ENCODE data around the gene TACSTD2.
"Not testable (repeated sequence)": the region's sequence is repeated elsewhere in the genome, so short reads cannot be mapped to it uniquely, and the experiment has no call there.

The TACSTD2 gene

DNA sequence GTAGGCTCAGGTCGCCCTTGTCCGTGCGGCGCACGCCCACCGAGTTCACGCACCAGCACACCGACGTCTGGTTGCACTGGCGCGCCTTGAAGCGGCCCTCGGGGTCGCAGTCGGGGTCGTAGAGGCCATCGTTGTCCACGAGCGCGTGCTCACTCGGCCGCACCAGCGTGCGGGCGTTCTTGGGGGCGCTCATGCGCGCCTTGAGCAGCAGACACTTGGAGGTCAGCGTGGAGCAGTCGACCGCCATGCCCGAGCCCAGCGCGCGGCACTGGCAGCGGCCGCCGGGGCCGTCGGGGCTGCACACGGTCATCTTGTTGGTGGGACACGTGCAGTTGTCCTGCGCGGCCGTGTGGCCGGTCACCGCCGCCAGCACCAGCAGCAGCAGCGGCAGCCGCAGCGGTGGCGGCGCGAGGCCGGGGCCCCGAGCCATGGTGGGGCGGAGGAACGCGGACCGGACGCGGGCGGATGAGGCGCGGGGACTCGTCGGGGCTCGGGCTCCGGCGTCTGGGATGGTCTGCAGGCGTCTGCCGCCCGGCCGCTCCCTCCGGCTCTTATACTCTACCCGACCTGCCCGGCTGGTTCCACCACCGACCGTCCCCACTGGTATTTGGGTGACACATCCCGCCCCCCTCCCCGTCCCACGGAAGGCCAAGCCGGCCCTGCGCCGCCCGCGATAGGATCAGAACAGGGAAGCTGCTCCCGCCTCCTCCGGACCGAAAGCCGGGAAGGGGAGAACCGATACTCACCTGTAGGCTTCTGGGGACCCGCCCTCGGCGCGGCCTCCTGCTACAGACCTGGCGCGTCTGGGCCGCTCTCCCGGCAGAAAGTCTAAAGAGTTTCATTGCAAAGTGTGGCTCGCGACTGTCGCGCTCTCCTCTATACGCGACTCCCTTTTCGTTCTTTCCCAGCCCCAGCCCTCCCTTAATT lies at the start of gene TACSTD2:
Gene TACSTD2, minus strand, starts transcription at position 526 of the 927 bp plus-strand sequence. Its CDS starts 96 bp downstream, at position 430.
- FAIRE-seq, result no peak

DNA sequence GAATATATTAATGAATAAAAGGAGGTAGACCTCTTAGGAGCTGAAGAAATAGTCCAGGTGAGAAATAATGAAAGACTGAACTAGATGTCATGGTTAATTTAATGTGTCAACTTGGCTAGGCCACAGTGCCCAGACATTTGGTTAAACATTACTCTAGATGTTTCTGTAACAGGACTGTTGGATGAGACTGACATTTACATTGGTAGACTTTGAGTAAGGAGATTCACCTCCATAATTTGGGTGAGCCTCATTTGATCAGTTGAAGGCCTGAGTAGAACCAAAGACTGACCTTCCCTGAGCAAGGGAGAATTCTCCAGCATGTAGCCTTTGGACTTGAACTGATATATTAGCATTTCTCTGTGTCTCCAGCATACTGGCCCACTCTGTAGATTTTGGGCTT lies 49.2 kb upstream of the TACSTD2 start:
- no peak for FAIRE-seq

- FAIRE-seq, result not testable (repeated sequence)
Measured at GRCh38 chr1:58623259-58623658, 46.2 kb upstream of the TACSTD2 start.

DNA sequence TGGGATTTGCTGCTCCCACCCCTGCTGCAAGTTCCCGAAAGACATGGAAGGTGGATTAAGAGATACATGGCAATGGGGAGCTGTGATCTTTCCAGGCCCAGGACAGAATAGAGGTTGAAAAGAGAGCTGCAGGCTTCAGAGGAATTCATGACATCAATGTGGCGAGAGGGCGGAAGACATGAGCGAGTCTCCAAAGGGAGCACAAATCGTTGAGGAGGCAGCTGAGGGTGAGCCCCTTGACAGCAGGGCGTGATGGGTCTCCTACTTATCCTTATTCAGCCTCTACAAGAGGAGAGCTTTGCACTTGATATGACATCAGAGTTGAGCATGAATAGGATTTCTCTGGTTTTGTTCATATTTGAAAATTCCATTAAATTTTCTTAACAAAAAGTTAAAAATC lies 45.5 kb upstream of the TACSTD2 start:
- FAIRE-seq, result no peak

- FAIRE-seq, result no peak
Measured at GRCh38 chr1:58621391-58621790, 44.3 kb upstream of the TACSTD2 start.

GRCh38 chr1:58620926-58621325 lies 43.9 kb upstream of the TACSTD2 start:
- no peak for FAIRE-seq

DNA sequence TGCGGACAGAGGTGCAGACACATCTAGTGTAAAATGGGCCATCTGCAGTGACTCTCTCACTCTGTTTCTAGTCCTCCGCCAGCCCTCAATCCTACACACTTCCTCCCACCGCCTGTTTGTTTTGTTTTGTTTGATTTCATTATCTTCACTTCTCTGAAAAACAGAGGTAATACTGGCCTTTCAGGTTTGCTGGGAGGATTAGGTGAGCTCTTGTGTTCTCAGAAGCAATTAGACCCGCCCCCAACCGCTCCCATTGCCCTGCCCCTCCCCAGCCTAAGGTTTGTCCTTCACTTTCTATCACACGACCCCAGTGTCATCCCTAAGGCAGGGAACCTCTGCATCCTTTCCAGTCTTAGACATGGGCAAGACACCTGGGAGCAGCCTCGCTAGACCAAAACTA lies 43.2 kb upstream of the TACSTD2 start:
- no peak for FAIRE-seq

- FAIRE-seq, result no peak
Measured at GRCh38 chr1:58619286-58620054, 42.4 kb upstream of the TACSTD2 start.

DNA sequence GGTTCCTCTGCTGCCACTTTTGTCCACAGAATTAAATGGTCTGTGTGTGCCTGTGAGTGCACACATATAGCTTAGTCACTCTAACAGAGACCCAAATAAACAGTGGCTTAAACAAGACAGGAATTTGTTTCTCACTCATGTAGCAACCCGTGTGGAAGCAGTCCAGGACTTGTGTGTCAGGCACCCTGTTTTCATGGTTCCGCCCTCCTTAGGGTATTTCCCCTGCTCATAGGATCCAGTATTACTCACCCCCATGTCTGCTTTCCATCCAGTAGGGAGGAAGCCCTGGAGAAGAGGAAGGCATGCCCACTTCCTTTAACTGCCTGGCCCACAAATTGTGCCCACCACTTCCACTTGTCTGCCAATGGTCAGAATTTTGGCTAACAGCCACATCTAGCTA lies 41.3 kb upstream of the TACSTD2 start:
- FAIRE-seq, result no peak

- no peak for FAIRE-seq
Measured at GRCh38 chr1:58611861-58612385, 34.9 kb upstream of the TACSTD2 start.

- no peak for FAIRE-seq
Measured at GRCh38 chr1:58608945-58609344, 31.9 kb upstream of the TACSTD2 start.

- FAIRE-seq, result no peak
Measured at GRCh38 chr1:58608297-58608696, 31.2 kb upstream of the TACSTD2 start.

- FAIRE-seq, result no peak
Measured at GRCh38 chr1:58607391-58607790, 30.3 kb upstream of the TACSTD2 start.

DNA sequence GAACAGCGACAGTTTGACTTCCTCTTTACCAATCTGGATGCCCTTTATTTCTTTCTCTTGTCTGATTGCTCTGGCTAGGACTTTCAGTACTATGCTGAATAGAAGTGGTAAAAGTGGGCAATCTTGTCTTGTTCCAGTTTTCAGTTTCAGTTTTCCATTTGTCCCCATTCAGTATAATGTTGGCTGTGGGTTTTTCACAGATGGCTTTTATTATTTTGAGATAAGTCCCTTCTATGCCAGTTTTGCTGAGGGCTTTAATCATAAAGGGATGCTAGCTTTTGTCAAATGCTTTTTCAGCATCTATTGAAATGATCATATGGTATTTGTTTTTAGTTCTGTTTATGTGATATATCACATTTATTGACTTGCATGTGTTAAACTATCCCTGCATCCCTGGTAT lies 24.9 kb upstream of the TACSTD2 start:
- not testable (repeated sequence) for FAIRE-seq

GRCh38 chr1:58597996-58598395 lies 20.9 kb upstream of the TACSTD2 start:
- FAIRE-seq, result no peak

DNA sequence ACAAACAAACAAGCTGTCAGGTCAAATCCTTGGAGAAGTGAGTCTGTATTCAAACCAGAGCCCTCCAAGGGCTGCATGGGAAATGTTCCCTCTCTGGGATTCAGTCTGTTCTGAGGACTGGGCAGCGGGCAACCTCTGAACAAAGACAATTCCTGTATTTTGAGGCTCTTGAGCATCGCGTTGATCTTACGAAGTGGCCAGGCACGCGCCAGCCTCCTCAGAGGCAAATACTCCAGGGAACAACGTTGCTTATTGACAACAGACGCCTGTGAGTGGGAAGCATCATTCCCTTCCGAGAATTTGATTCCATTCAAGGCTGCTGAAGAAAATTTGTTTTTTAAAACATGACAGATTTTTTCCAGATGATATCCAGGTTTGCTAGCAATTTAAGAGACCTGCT lies 20.0 kb upstream of the TACSTD2 start:
- no peak for FAIRE-seq

DNA sequence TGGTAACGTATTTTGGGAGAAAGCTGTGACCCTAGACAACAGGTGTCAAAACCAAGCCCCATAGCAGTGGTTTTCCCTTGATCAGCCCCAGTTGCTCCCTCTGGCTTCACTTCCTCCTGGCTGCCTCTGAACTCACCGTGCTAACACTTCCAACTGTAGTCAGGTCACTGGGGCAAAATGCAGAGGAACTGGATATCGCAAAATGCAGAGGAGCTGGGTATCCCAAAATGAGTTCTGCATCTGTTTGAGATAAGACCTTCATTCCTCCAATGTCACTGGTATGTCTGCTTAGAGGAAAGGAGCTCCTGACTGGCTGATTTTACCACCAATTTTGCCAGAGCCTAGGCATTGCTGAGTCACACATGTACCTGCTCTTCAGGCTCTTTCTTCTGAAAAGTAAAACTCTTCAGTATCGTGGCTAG lies 19.6 kb upstream of the TACSTD2 start:
- FAIRE-seq, result no peak

GRCh38 chr1:58594546-58594945 lies 17.5 kb upstream of the TACSTD2 start:
- no peak for FAIRE-seq

GRCh38 chr1:58592522-58593134 lies 15.6 kb upstream of the TACSTD2 start:
- FAIRE-seq, result no peak

DNA sequence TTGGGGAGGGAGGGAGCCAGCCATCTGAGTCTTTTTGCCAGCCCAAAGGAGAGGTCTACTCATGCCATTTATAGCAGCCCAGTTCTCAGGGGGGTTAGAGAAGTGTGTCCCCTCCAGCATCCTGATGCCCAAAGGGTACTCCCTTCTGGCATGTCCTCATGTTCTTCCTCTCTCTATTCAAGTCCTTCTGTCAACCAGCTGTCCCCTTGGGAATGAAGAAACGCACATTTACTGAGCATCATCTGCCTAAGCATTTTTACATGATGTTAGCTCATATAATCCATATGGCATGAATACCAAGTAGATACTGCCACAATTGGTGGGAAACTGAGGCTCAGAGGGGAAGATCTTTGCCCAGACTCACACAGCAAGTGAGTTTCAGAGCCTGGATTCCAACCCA lies 14.8 kb upstream of the TACSTD2 start:
- no peak for FAIRE-seq

DNA sequence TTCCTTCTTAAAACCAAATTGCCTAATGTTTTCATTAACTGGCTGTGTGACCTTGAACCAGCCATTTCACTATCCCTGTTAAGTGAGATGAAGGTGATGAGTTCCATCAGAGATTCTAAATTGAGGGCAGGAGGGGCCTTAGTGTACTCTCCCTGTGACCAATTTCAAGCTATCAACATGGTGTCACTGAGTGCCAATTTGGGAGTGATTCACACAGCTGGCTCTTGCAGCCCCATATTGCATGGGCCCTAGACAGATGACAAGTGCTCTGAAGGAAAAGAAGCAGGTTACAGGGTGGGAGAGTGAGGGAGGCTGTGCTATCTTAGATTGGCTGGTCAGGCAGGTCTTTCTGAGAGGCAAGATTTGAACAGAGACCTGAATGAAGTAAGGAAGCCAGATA lies 13.0 kb upstream of the TACSTD2 start:
- no peak for FAIRE-seq

DNA sequence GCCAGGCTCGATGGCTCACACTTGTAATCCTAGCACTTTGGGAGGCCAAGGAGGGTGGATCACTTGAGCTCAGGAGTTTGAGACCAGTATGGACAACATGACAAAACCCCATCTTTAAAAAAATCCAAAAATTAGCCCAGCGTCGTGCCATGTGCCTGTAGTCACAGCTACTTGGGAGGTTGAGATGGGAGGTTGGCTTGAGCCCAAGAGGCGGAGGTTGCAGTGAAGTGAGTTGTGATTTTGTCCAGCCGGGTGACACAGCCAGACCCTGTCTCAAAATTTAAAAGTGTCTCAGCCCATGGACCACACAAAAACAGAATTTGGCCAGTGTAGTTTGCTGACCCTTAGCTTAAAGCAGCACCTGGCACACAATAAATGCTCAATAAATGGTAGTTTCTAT lies 11.3 kb upstream of the TACSTD2 start:
- no peak for FAIRE-seq

DNA sequence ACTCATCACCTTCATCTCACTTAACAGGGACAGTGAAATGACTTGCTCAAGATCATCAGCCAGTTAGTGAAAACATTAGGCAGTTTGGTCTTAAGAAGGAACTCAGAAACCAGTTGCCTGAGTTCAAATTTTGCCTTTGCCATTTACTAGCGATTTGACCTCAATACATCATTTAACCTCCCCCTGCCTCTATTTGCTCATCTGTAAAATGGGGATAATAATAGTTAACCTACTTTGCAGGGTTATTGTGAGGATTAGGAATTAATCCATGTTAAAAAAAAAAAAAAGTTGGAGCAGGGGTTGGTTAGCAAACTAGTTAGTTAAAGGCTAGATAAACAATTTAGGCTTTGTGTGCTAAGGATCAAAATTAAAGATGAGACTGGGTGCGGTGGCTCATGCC lies 10.6 kb upstream of the TACSTD2 start:
- FAIRE-seq, result no peak
